ENCODE data around the gene PCDHB2.

The PCDHB2 gene
- long read RNA-seq, result 0 reads

- no peak within 1 kb of the TSS for H3K4me3 ChIP-seq (replicated peaks; ENCODE audit: insufficient read depth, low read length)
- DNase-seq (ENCODE audit: low read depth in 1 of 2, low spot score in 1 of 2), result no peak
- TF ChIP-seq, protein P1, sequence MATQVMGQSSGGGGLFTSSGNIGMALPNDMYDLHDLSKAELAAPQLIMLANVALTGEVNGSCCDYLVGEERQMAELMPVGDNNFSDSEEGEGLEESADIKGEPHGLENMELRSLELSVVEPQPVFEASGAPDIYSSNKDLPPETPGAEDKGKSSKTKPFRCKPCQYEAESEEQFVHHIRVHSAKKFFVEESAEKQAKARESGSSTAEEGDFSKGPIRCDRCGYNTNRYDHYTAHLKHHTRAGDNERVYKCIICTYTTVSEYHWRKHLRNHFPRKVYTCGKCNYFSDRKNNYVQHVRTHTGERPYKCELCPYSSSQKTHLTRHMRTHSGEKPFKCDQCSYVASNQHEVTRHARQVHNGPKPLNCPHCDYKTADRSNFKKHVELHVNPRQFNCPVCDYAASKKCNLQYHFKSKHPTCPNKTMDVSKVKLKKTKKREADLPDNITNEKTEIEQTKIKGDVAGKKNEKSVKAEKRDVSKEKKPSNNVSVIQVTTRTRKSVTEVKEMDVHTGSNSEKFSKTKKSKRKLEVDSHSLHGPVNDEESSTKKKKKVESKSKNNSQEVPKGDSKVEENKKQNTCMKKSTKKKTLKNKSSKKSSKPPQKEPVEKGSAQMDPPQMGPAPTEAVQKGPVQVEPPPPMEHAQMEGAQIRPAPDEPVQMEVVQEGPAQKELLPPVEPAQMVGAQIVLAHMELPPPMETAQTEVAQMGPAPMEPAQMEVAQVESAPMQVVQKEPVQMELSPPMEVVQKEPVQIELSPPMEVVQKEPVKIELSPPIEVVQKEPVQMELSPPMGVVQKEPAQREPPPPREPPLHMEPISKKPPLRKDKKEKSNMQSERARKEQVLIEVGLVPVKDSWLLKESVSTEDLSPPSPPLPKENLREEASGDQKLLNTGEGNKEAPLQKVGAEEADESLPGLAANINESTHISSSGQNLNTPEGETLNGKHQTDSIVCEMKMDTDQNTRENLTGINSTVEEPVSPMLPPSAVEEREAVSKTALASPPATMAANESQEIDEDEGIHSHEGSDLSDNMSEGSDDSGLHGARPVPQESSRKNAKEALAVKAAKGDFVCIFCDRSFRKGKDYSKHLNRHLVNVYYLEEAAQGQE (IDR thresholded peaks at IDR 0.05; ENCODE audit: insufficient replicate concordance, low read depth), result no peak
- no peak for TF ChIP-seq GABPA (IDR thresholded peaks at IDR 0.05; ENCODE audit: low read depth)
- no peak for TF ChIP-seq SPI1 (IDR thresholded peaks at IDR 0.05; ENCODE audit: borderline replicate concordance, low read depth)
- no peak for TF ChIP-seq POLR2AphosphoS5 (IDR thresholded peaks at IDR 0.05; ENCODE audit: low read depth)
- no peak for TF ChIP-seq CTCF (IDR thresholded peaks at IDR 0.05; ENCODE audit: insufficient read depth, low read length)
- H3K27me3 ChIP-seq (ENCODE audit: insufficient read depth, poor library complexity, severe bottlenecking), result no peaks in the 10 kb centered on the region
- no peak within 1 kb of the TSS for H3K27ac ChIP-seq (replicated peaks)
These were observed at the start of gene PCDHB2 for GRCh38 chr5:141094481-141095262. TSS of gene PCDHB2 (plus strand) at chr5:141094615. CDS start at chr5:141094791, 176 bp downstream.

- no peak for DNase-seq (ENCODE audit: low read depth in 1 of 2, low spot score in 1 of 2)
- TF ChIP-seq GABPA (IDR thresholded peaks at IDR 0.05; ENCODE audit: low read depth) (no peak), SPI1 (IDR thresholded peaks at IDR 0.05; ENCODE audit: borderline replicate concordance, low read depth) (no peak), CTCF (IDR thresholded peaks at IDR 0.05; ENCODE audit: insufficient read depth, low read length) (no peak), POLR2AphosphoS5 (IDR thresholded peaks at IDR 0.05; ENCODE audit: low read depth) (no peak)
- TF ChIP-seq, protein P1 (IDR thresholded peaks at IDR 0.05; ENCODE audit: insufficient replicate concordance, low read depth), result no peak
- Histone ChIP-seq H3K4me3 (replicated peaks; ENCODE audit: insufficient read depth, low read length) (no peak within 1 kb of the TSS), H3K27ac (replicated peaks) (no peak within 1 kb of the TSS), H3K27me3 (ENCODE audit: insufficient read depth, poor library complexity, severe bottlenecking) (peaks cover 2% of the 10 kb centered on the region)
These were observed 43.5 kb upstream of the PCDHB2 start, which contains the start of gene PCDHB1 for GRCh38 chr5:141050622-141051520. TSS of gene PCDHB1 (plus strand) at chr5:141051374. CDS start at chr5:141051471, 97 bp downstream.

DNA sequence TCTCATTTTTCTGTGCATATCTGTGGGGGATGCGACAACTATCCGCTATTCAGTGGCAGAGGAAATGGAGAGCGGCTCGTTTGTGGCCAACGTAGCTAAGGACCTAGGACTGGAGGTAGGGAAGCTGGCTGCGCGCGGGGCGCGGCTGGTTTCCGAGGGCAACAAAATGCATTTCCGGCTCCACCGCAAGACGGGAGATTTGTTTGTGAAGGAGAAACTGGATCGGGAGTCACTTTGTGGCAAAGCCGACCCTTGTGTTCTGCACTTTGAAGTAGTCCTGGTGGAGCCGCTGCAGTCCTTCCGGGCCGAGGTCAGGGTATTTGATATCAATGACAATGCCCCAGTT is 42.9 kb upstream of the PCDHB2 start:
- H3K27me3 ChIP-seq (ENCODE audit: insufficient read depth, poor library complexity, severe bottlenecking), result peaks cover 2% of the 10 kb centered on the region
- H3K27ac ChIP-seq (replicated peaks), result no peak overlapping the region
- no peak for TF ChIP-seq SPI1 (IDR thresholded peaks at IDR 0.05; ENCODE audit: borderline replicate concordance, low read depth)
- TF ChIP-seq, protein P1 (IDR thresholded peaks at IDR 0.05; ENCODE audit: insufficient replicate concordance, low read depth), result no peak
- no peak for TF ChIP-seq POLR2AphosphoS5 (IDR thresholded peaks at IDR 0.05; ENCODE audit: low read depth)
- TF ChIP-seq GABPA (IDR thresholded peaks at IDR 0.05; ENCODE audit: low read depth), result no peak
- no peak for DNase-seq (ENCODE audit: low read depth in 1 of 2, low spot score in 1 of 2)
- H3K4me3 ChIP-seq (replicated peaks; ENCODE audit: insufficient read depth, low read length), result no peak overlapping the region
